Endothelial cell of umbilical vein (primary cell): ENCODE data around the gene CCDC180.

Source experiments
- CTCF ChIP-seq, 2 donors: IDR thresholded peaks; 1 replicate in 1 of 2; 2 replicates in 1 of 2; pipeline ENCODE4 v1.5.1; 2011; ENCODE audit warnings: low read length in 2 of 2, mild to moderate bottlenecking in 2 of 2, moderate library complexity in 2 of 2, control low read depth in 1 of 2, inconsistent platforms in 1 of 2, low read depth in 1 of 2; ENCODE audit not compliant: insufficient read depth in 1 of 2; ENCODE audit errors: extremely low read depth in 1 of 2
- EZH2 ChIP-seq: IDR thresholded peaks from 2 replicates; pipeline ENCODE4 v1.6.1; 2012; ENCODE audit warnings: borderline replicate concordance, low read depth, mild to moderate bottlenecking, moderate library complexity, low read length, inconsistent platforms; ENCODE audit not compliant: severe bottlenecking
- FOS ChIP-seq: IDR thresholded peaks from 2 replicates; pipeline ENCODE4 v1.6.1; 2011; ENCODE audit warnings: mild to moderate bottlenecking, low read length, moderate library complexity, borderline replicate concordance; ENCODE audit not compliant: insufficient read depth
- GATA2 ChIP-seq: IDR thresholded peaks from 2 replicates; pipeline ENCODE4 v1.7.0; 2011; ENCODE audit warnings: low read depth, mild to moderate bottlenecking, moderate library complexity, mixed read lengths, low read length; ENCODE audit not compliant: insufficient read length, insufficient read depth
- JUN ChIP-seq: IDR thresholded peaks from 2 replicates; pipeline ENCODE4 v1.6.1; 2011; ENCODE audit warnings: borderline replicate concordance, low read depth; ENCODE audit not compliant: insufficient read length, insufficient read depth
- MAX ChIP-seq: IDR thresholded peaks from 2 replicates; pipeline ENCODE4 v1.6.1; 2011; ENCODE audit not compliant: insufficient read depth, insufficient read length
- MYC ChIP-seq: IDR thresholded peaks from one replicate; pipeline ENCODE4 v1.6.1; 2011; ENCODE audit warnings: mild to moderate bottlenecking, low read depth, low read length
- POLR2A ChIP-seq: IDR thresholded peaks from 2 replicates; pipeline ENCODE4 v1.6.1; 2012; ENCODE audit warnings: low read depth, mild to moderate bottlenecking, control low read depth, low read length
- POLR2AphosphoS5 ChIP-seq: IDR thresholded peaks from 2 replicates; pipeline ENCODE4 v1.6.1; 2012; ENCODE audit warnings: low read depth, mild to moderate bottlenecking, control low read depth, low read length, moderate library complexity; ENCODE audit not compliant: insufficient read depth

GRCh38 chr9:97357056-97357455 lies 49.6 kb downstream of the CCDC180 start:
- TF ChIP-seq POLR2A (no peak), CTCF (IDR thresholded peaks at IDR 0.05; ENCODE audit: extremely low read depth in 1 of 2, insufficient read depth in 1 of 2, low read depth in 1 of 2, low read length in 2 of 2) (no peak), EZH2 (no peak), POLR2AphosphoS5 (no peak), FOS (no peak), MAX (no peak), GATA2 (no peak), JUN (no peak), MYC (no peak)
